Measurements from ENCODE around the gene LSM2. TPM values are rescaled to one million over a fixed set of nuclear protein-coding genes. Genes with fewer than 3 reads are reported as not detected.
A peak's percentile ranks its signal among the peaks of the same experiment; 100 is the strongest.

LSM2 gene
- total and polyA plus RNA-seq, 9 of the 15 experiments (the other 6 are each of a cell fraction or from before 2014, with no cell fraction given) = 154 to 407 (median 223) TPM

- ChIA-PET CTCF (ENCODE audit: low intra/inter-chr PET ratio) (interaction anchor here (1.4 kb wide), 1 partner anchor 86 kb away, joined by 4 read pairs; the partner anchor contains the start of gene LY6G5C), POLR2A (interaction anchor here (0.7 to 5.9 kb wide), 20 partner anchors 7 to 106 kb away, joined by 3 to 75 read pairs (median 3); partner anchors contain the start of genes C6orf47, CLIC1, HSPA1B and LSM2)
- FAIRE-seq (no peak), ATAC-seq (no peak), DNase-seq (ENCODE audit: extremely low read depth in 1 of 4, low spot score in 3 of 4) (peak in 1 of 4 experiments; percentile 62)
- Histone ChIP-seq H3K9me1 (ENCODE audit: control insufficient read depth, insufficient read depth, low read length) (peaks cover 4% of the 10 kb centered on the region), H3K79me2 (ENCODE audit: control insufficient read depth, insufficient read depth, low read length) (no peaks in the 10 kb centered on the region), H3K27ac (ENCODE audit: extremely low read depth, low read depth, low read length) (no peak overlapping the region), H3K27me3 (ENCODE audit: control insufficient read depth in 2 of 2, insufficient read depth in 2 of 2, low read length in 2 of 2) (no peaks in the 10 kb centered on the region), H2AFZ (ENCODE audit: low read depth, low read length) (no peak overlapping the region), H3K4me2 (ENCODE audit: insufficient read depth, low read length) (no peak overlapping the region), H3K36me3 (ENCODE audit: control insufficient read depth, insufficient read depth, low read length) (peaks cover 30% of the 10 kb centered on the region; the same call in 2 of the 3 replicates), H4K20me1 (replicated peaks; ENCODE audit: control insufficient read depth, insufficient read depth, low read length) (no peaks in the 10 kb centered on the region), H3K9ac (ENCODE audit: insufficient read depth in 1 of 2, low read depth in 2 of 2, low read length in 2 of 2) (peak overlapping the region in 1 of 2 experiments; percentile 72; a peak in 2 of 4 replicates), H3K4me1 (replicated peaks in 1 of 2; ENCODE audit: control insufficient read depth in 2 of 2, insufficient read depth in 2 of 2, low read length in 2 of 2) (peaks cover 18 to 47% of the 10 kb centered on the region in 2 experiments; a peak in 4 of 5 replicates), H3K9me3 (replicated peaks; ENCODE audit: control insufficient read depth, insufficient read depth, low read depth, low read length) (no peaks in the 10 kb centered on the region), H3K4me3 (no peak overlapping the region)
- in situ Hi-C loops (cut with MboI) = loop anchor here (5.0 kb wide), 1 partner anchor 79 kb away; no protein-coding TSS in a partner anchor
- WGBS (ENCODE audit: insufficient coverage, low coverage, missing lambda C conversion rate) = 76% methylated on average over 42 of the region's 42 CpGs
- intact Hi-C loops (cut with micrococcal nuclease) = no loop called here
- TF ChIP-seq MED1 (CRISPR knock-in tag; IDR thresholded peaks at IDR 0.05; ENCODE audit: borderline replicate concordance) = 0 out of 2 replicates have a peak, but pooled peaks have one; percentile 31
- TF ChIP-seq RBM22 (IDR thresholded peaks at IDR 0.05; ENCODE audit: low read depth, low read length, poor library complexity, severe bottlenecking) = peak; percentile 48
- TF ChIP-seq, protein P1, sequence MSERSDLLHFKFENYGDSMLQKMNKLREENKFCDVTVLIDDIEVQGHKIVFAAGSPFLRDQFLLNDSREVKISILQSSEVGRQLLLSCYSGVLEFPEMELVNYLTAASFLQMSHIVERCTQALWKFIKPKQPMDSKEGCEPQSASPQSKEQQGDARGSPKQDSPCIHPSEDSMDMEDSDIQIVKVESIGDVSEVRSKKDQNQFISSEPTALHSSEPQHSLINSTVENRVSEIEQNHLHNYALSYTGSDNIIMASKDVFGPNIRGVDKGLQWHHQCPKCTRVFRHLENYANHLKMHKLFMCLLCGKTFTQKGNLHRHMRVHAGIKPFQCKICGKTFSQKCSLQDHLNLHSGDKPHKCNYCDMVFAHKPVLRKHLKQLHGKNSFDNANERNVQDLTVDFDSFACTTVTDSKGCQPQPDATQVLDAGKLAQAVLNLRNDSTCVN (CRISPR knock-in tag; IDR thresholded peaks at IDR 0.05) = 0 out of 2 replicates have a peak, but pooled peaks have one; percentile 26
- peak; percentile 35; the same call in 1 of the 2 replicates for TF ChIP-seq ZNF184 (CRISPR knock-in tag; IDR thresholded peaks at IDR 0.05)
- TF ChIP-seq FOXA3 (CRISPR knock-in tag; conservative IDR thresholded peaks at IDR 0.05 in 1 of 2, IDR thresholded peaks at IDR 0.05 in 1 of 2) = 0 out of 4 replicates have a peak, but pooled peaks of 1 of the 2 experiments have one; percentile 20
- no peak for TF ChIP-seq SMARCA5 (IDR thresholded peaks at IDR 0.05)
- no peak for TF ChIP-seq KLF6 (CRISPR knock-in tag; IDR thresholded peaks at IDR 0.05; ENCODE audit: borderline replicate concordance)
- TF ChIP-seq, protein P2, sequence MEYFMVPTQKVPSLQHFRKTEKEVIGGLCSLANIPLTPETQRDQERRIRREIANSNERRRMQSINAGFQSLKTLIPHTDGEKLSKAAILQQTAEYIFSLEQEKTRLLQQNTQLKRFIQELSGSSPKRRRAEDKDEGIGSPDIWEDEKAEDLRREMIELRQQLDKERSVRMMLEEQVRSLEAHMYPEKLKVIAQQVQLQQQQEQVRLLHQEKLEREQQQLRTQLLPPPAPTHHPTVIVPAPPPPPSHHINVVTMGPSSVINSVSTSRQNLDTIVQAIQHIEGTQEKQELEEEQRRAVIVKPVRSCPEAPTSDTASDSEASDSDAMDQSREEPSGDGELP (CRISPR knock-in tag; IDR thresholded peaks at IDR 0.05; ENCODE audit: borderline replicate concordance) = peak; percentile 34; the same call in 1 of the 2 replicates
- TF ChIP-seq RBFOX2 (IDR thresholded peaks at IDR 0.05; ENCODE audit: low read depth, low read length) = peak; percentile 53
- TF ChIP-seq POLR2G (IDR thresholded peaks at IDR 0.05; ENCODE audit: low read depth, low read length) = peak; percentile 77
- no peak for TF ChIP-seq FOS (IDR thresholded peaks at IDR 0.05; ENCODE audit: extremely low read depth, insufficient read length)
- TF ChIP-seq SMARCE1 (IDR thresholded peaks at IDR 0.05) = no peak
- no TSS peak for BruUV-seq (replicated peaks)
Measured at GRCh38 chr6:31765910-31766794, 40.6 kb downstream of the LSM2 start.
